T-helper 17 cell (primary cell): ENCODE data around the gene LRMDA. TPM values are rescaled to one million over a fixed set of nuclear protein-coding genes. Genes with fewer than 3 reads are reported as not detected.
"Not testable (repeated sequence)": the region's sequence is repeated elsewhere in the genome, so short reads cannot be mapped to it uniquely, and the experiment has no call there.

Experiments
- ATAC-seq: fragments of 150-1000 bp; cut with Tn5 transposase; 2 replicates; pipeline ENCODE4 v1.10.0; 2021; ENCODE audit warnings: mild to moderate bottlenecking, moderate library complexity
- DNase-seq, 3 donors: peaks; one replicate each; pipeline versions ENCODE4 v3.0.0 to v3.0.0-alpha.2; 2020 to 2021
- H3K9me3 ChIP-seq: one replicate; pipeline ENCODE4 v1.7.0; 2013; ENCODE audit warnings: low read length, mild to moderate bottlenecking; ENCODE audit not compliant: control insufficient read depth, poor library complexity, severe bottlenecking
- H3K27ac Mint-ChIP-seq: one replicate; pipeline ENCODE4 v1.8.0; 2022; ENCODE audit warnings: mild to moderate bottlenecking, moderate library complexity, mixed read lengths
- H3K27me3 Mint-ChIP-seq: one replicate; pipeline ENCODE4 v1.8.0; 2022; ENCODE audit warnings: mixed read lengths
- H3K36me3 Mint-ChIP-seq: one replicate; pipeline ENCODE4 v1.8.0; 2022; ENCODE audit warnings: low read depth, mixed read lengths
- H3K4me1 Mint-ChIP-seq: one replicate; pipeline ENCODE4 v1.8.0; 2022; ENCODE audit warnings: mild to moderate bottlenecking, mixed read lengths
- H3K4me3 Mint-ChIP-seq: one replicate; pipeline ENCODE4 v1.8.0; 2022; ENCODE audit warnings: mild to moderate bottlenecking, moderate library complexity, mixed read lengths
- total RNA-seq, 4 donors: library from RNA in 2 of 4; stranded (reverse) in 2 of 4; gene quantifications; one replicate each; pipeline ENCODE4 v1.2.3 and lab custom pipeline; 2022 to 2026

The LRMDA gene
- total RNA-seq, 2 donors from 2014 or later = not detected

DNA sequence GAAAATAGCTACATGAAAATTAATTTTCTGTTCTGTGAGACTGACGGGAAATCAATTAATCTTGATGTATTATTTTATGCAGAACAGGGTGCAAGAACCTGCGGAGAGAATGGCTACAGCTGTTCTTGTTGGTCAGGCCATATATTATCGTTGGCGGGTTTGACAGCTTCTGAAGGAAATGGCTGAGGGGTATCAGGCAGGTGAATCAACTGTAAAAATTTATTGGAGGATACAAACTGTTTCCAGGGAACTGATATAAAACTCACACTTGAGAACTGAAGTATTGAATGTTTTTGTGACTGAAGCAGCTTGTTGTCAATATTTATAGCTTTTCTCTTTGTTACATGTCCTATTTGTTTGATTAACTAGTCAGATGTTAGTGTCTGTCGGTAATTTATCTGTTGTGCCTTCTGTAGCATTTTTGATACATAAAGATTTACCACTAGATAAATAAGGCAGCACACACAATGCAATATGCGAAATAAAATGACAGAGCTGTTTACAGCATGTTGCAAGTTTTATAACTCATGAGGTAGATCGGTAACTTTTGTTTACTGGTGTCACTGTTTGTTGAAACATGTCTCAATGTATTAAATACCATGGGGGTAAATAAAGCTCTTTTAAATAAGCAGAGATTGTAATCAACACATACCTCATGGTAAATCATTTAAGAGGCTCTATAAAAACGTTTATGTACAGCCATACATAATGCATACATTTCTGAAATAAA, 308.2 kb downstream of the LRMDA start:
- H3K9me3 ChIP-seq = no peaks in the 10 kb centered on the region
- Mint-ChIP-seq H3K4me3 (no peak overlapping the region), H3K36me3 (peaks cover 3% of the 10 kb centered on the region), H3K27ac (no peak overlapping the region), H3K4me1 (no peaks in the 10 kb centered on the region), H3K27me3 (peaks cover 42% of the 10 kb centered on the region)
- DNase-seq (no peak), ATAC-seq (no peak)

DNA sequence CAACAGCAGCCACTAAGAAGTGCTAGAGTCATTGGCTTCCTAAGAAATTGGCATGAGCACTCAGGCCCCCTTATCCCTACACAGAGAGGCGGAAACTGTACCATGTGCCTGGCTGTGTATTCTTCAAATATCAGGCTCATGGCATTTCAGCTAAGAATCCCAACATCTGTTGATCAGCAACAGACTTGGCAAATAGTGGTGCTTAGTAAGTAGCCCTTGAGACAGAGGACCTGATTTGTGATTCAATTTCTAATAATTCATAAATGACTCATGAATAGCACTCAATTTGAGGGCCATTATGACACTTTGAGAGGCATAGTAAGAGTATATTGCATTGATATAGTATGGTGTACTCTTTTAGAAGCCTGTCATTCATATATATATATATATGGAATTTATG, 309.1 kb downstream of the LRMDA start:
- no peak overlapping the region for H3K4me3 Mint-ChIP-seq
- H3K4me1 Mint-ChIP-seq = no peaks in the 10 kb centered on the region
- ATAC-seq (no peak), DNase-seq (no peak)
- no peaks in the 10 kb centered on the region for H3K36me3 Mint-ChIP-seq
- no peaks in the 10 kb centered on the region for H3K9me3 ChIP-seq
- peaks cover 45% of the 10 kb centered on the region for H3K27me3 Mint-ChIP-seq
- no peak overlapping the region for H3K27ac Mint-ChIP-seq

DNA sequence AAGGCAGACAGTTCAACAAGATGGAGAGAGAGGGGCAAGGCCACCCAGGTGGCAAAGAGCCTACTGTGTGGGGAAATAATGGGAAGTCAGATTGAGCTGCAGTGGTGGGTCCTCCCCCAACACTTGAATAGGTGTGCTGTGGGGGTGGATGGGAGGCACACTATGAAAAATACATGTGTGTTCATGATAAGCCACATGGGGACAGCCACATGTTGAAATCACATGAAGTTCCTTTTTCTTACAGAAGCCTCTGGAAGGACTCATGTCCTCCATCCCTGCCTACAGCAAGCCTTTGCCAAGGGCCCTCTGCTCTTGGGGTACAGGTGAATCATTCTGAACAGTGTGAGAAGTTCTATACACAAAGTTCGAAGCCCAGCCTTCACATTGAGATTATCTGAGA, 310.9 kb downstream of the LRMDA start:
- no peak for ATAC-seq

GRCh38 chr10:75743291-75743778, 311.9 kb downstream of the LRMDA start:
- Mint-ChIP-seq H3K27me3 (peaks cover 33% of the 10 kb centered on the region), H3K4me3 (no peak overlapping the region)

More for the DNA sequence above, 310.9 kb downstream of the LRMDA start:
- Mint-ChIP-seq H3K27ac (no peak overlapping the region), H3K4me1 (no peaks in the 10 kb centered on the region), H3K27me3 (peaks cover 42% of the 10 kb centered on the region), H3K36me3 (no peaks in the 10 kb centered on the region), H3K4me3 (no peak overlapping the region)
- DNase-seq = no peak
- H3K9me3 ChIP-seq = no peaks in the 10 kb centered on the region

GRCh38 chr10:75744261-75744660, 312.8 kb downstream of the LRMDA start:
- Mint-ChIP-seq H3K4me3 (no peak overlapping the region), H3K4me1 (no peaks in the 10 kb centered on the region), H3K27ac (no peak overlapping the region), H3K27me3 (peaks cover 30% of the 10 kb centered on the region), H3K36me3 (no peaks in the 10 kb centered on the region)
- ATAC-seq (no peak), DNase-seq (no peak)
- no peaks in the 10 kb centered on the region for H3K9me3 ChIP-seq

More at GRCh38 chr10:75743291-75743778, 311.9 kb downstream of the LRMDA start:
- no peak for DNase-seq
- ATAC-seq = no peak
- no peaks in the 10 kb centered on the region for H3K4me1 Mint-ChIP-seq
- no peak overlapping the region for H3K27ac Mint-ChIP-seq
- no peaks in the 10 kb centered on the region for H3K9me3 ChIP-seq
- H3K36me3 Mint-ChIP-seq = no peaks in the 10 kb centered on the region

DNA sequence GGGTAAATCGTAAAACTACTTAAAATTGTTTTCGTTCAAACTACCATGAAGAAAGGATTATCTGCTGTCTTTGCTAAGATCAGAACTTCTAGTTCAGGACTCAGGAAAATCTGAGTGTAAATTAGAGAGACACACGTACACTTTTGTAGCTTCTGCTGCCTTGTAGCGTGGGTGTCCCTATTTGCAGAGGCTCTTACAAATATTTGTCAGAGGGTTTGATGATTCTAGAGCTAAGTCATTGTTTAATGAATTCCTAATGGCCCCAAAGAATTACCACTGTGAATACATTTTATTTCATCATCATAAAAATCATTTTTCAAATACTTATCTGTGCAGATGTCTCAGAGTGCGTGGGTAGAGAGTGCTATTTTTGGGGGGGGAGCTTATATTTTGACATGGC, 314.9 kb downstream of the LRMDA start:
- ATAC-seq = no peak
- Mint-ChIP-seq H3K27ac (no peak overlapping the region), H3K4me1 (no peaks in the 10 kb centered on the region)

GRCh38 chr10:75750093-75750875, 318.9 kb downstream of the LRMDA start:
- not testable (repeated sequence) for ATAC-seq, H3K27ac Mint-ChIP-seq, H3K4me3 Mint-ChIP-seq, H3K9me3 ChIP-seq, DNase-seq, H3K36me3 Mint-ChIP-seq, H3K4me1 Mint-ChIP-seq
- peaks cover 13% of the 10 kb centered on the region for H3K27me3 Mint-ChIP-seq

More for the DNA sequence above, 314.9 kb downstream of the LRMDA start:
- no peak for DNase-seq
- no peak overlapping the region for H3K4me3 Mint-ChIP-seq
- H3K27me3 Mint-ChIP-seq = peaks cover 25% of the 10 kb centered on the region
- no peaks in the 10 kb centered on the region for H3K9me3 ChIP-seq
- H3K36me3 Mint-ChIP-seq = no peaks in the 10 kb centered on the region

DNA sequence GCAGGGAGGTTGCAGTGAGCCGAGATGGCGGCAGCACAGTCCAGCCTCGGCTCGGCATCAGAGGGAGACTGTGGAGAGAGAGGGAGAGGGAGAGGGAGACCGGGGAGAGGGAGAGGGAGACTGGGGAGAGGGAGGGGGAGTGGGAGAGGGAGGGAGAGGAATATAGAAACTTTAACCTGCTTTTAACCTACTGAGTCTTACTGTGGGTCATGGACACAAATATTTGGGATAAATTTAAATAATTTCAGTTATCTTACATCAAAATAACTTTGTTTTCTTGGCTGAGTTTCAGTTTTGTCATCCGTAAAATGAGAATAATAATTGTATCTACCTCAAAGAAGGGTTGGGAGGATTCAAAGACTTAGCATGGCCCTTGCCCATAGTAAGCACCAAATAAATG, 319.8 kb downstream of the LRMDA start:
- Mint-ChIP-seq H3K4me1 (no peaks in the 10 kb centered on the region), H3K36me3 (no peaks in the 10 kb centered on the region), H3K27me3 (peaks cover 4% of the 10 kb centered on the region), H3K27ac (no peak overlapping the region), H3K4me3 (no peak overlapping the region)
- no peaks in the 10 kb centered on the region for H3K9me3 ChIP-seq
- no peak for DNase-seq
- no peak for ATAC-seq

DNA sequence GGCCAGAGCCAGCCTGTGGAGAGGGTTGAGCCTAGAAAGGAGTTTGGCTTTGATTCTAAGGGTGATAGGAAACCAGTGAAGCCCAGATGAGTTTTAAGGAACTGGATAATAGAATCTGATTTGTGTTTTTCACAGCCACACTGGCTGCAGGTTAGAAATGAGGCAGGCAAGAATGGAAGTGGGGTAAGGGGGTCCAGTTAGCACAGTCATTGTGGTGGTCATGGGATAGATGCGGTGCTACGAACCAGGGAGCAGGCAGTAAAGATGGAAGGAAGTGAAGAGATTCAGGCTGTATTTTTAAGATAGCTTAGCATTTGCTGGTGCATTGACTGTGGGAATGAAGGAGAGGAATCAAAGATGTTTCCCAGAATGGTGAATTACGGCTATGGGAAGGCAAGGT, 322.2 kb downstream of the LRMDA start:
- Mint-ChIP-seq H3K27ac (no peak overlapping the region), H3K4me3 (no peak overlapping the region), H3K4me1 (no peaks in the 10 kb centered on the region), H3K36me3 (peaks cover 2% of the 10 kb centered on the region), H3K27me3 (peaks cover 18% of the 10 kb centered on the region)
- H3K9me3 ChIP-seq = no peaks in the 10 kb centered on the region
- no peak for ATAC-seq
- DNase-seq = no peak

DNA sequence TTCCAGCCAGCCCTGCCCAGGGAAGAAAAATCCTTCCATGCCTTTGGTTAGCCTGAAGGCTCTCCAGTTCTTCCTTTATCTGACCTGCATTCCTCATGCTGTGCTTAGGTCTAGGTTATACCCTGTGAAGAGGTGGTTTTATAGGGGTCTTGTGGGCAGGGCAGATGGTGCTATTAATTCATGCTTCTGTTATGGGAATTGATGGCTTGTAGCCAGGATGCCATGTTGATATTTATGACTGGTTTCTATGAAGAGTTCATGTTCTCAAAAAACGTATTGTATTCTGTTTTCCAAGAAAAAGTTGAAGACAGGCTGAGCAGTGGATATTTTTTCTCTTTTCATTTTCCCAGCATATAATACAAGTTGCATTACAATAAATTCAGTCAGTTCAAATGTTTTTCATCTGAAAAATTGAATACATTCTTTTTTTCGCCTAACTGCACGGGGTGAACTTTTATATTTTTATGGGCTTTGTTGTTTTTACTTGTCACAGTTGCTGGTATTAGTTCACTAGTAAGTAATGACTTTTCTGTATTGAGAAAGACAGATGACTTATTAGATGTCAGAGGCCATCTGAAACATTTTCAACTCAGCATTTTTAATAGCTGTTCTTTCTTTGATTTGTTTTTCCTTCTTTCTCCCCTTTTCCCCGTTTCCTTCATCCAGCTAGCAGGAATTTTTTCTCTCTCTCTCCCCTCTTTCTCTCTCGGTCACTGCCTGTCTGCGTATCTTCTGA, 322.8 kb downstream of the LRMDA start:
- H3K4me3 Mint-ChIP-seq = no peak overlapping the region
- H3K27me3 Mint-ChIP-seq = peaks cover 21% of the 10 kb centered on the region
- no peak for ATAC-seq
- peaks cover 2% of the 10 kb centered on the region for H3K36me3 Mint-ChIP-seq
- no peaks in the 10 kb centered on the region for H3K4me1 Mint-ChIP-seq
- no peak for DNase-seq
- no peak overlapping the region for H3K27ac Mint-ChIP-seq
- no peaks in the 10 kb centered on the region for H3K9me3 ChIP-seq

DNA sequence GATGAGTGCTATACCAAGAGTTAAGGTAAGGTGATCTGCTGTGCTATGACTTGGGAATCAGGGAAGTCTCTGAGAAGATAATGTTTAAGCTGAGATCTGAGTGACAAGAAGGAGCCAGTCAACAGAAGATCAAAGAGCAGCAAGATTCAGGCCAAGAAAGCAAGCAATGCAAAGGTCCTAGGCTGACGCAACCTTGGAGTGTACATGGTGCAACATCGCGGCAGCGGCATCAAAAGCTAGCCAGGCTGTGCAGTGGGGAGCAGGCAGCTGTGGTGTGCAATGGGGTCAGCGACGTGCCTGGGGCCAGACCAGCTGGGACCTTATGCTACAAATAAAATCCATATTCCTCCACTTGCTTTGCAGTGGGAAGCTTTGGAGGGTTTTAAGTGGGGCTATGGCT, 324.1 kb downstream of the LRMDA start:
- DNase-seq (no peak), ATAC-seq (no peak)
- H3K27me3 Mint-ChIP-seq = peaks cover 21% of the 10 kb centered on the region
- no peak overlapping the region for H3K27ac Mint-ChIP-seq
- H3K36me3 Mint-ChIP-seq = peaks cover 2% of the 10 kb centered on the region
- no peak overlapping the region for H3K4me3 Mint-ChIP-seq
- no peaks in the 10 kb centered on the region for H3K4me1 Mint-ChIP-seq
- no peaks in the 10 kb centered on the region for H3K9me3 ChIP-seq

DNA sequence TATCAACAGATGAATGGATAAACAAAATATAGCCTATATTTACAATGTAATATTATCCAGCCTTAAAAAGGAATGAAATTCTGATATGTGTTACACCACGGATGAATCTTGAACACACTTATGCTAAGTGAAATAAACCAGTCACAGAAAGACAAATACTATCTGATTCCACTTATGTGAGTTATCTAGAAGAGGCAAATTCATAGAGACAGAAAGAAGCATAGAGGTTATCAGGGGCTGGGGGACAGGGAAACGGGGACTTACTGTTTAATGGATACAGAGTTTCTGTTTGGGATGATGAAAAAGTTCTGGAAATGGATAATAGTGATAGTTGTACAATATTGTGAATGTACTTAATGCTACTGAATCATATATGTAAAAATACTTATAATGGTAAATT, 329.9 kb downstream of the LRMDA start:
- Mint-ChIP-seq H3K4me1 (no peaks in the 10 kb centered on the region), H3K27ac (no peak overlapping the region), H3K36me3 (peaks cover 2% of the 10 kb centered on the region), H3K4me3 (no peak overlapping the region), H3K27me3 (peaks cover 21% of the 10 kb centered on the region)
- H3K9me3 ChIP-seq = no peaks in the 10 kb centered on the region
- DNase-seq = no peak
- ATAC-seq = no peak

- no peak overlapping the region for H3K4me3 Mint-ChIP-seq
- no peaks in the 10 kb centered on the region for H3K4me1 Mint-ChIP-seq
- no peaks in the 10 kb centered on the region for H3K9me3 ChIP-seq
- no peak overlapping the region for H3K27ac Mint-ChIP-seq
- H3K36me3 Mint-ChIP-seq = no peaks in the 10 kb centered on the region
- H3K27me3 Mint-ChIP-seq = peaks cover 13% of the 10 kb centered on the region
- no peak for ATAC-seq
- DNase-seq = no peak
Observed at GRCh38 chr10:75762431-75762802, 331.0 kb downstream of the LRMDA start.
